Left lung (tissue), 10 donors: ENCODE measurements around the gene TOE1. TPM values are rescaled to one million over a fixed set of nuclear protein-coding genes. Genes with fewer than 3 reads are reported as not detected.
A peak's percentile ranks its signal among the peaks of the same experiment; 100 is the strongest.

ENCODE experiments used
- ATAC-seq: fragments of 200-7000 bp; cut with Tn5 transposase; one replicate; pipeline ENCODE4 v1.9.1; 2020; ENCODE audit warnings: moderate library complexity
- DNase-seq, 4 donors: peaks; one replicate each; pipeline ENCODE4 v3.0.0-alpha.2; 2013 to 2020
- H3K27ac ChIP-seq, 2 donors: fragments of 200-600 bp; sonication (generic) in 1 of 2; one replicate each; pipeline versions ENCODE4 v1.5.0 to v1.8.0; 2020 to 2021
- H3K27me3 ChIP-seq, 2 donors: fragments of 200-600 bp; sonication (generic) in 1 of 2; one replicate each; pipeline versions ENCODE4 v1.5.0 to v1.8.0; 2020 to 2021
- H3K36me3 ChIP-seq, 2 donors: fragments of 200-600 bp; sonication (generic) in 1 of 2; one replicate each; pipeline versions ENCODE4 v1.5.0 to v1.8.0; 2020 to 2021
- H3K4me1 ChIP-seq, 2 donors: fragments of 200-600 bp; one replicate each; pipeline ENCODE4 v1.8.0; 2021
- H3K4me3 ChIP-seq, 2 donors: fragments of 200-600 bp; sonication (generic) in 1 of 2; one replicate each; pipeline versions ENCODE4 v1.5.0 to v1.8.0; 2020 to 2021; ENCODE audit warnings: mild to moderate bottlenecking in 1 of 2
- H3K9me3 ChIP-seq, 2 donors: fragments of 200-600 bp; sonication (generic) in 1 of 2; one replicate each; pipeline versions ENCODE4 v1.5.0 to v1.8.0; 2020 to 2021
- CTCF ChIP-seq, 2 donors: fragments of 200-600 bp; sonication (generic) in 1 of 2; IDR thresholded peaks; one replicate each; pipeline versions ENCODE4 v1.5.0 to v1.8.0; 2021; ENCODE audit warnings: antibody characterized with exemption in 2 of 2
- intact Hi-C, 2 donors: fragments of 100-400 bp; cut with DNase I; formaldehyde crosslinking; loops; one replicate each; pipeline versions ENCODE4 v1.11.2 to v1.14.2; 2022
- polyA plus RNA-seq, 6 donors: library from polyadenylated mRNA; unstranded; fragments of 120-200 nt; gene quantifications; one replicate each; pipeline ENCODE4 v1.2.1, GENCODE V29; 2013; ENCODE audit not compliant: insufficient read length in 6 of 6
- total RNA-seq, 2 donors: library from RNA; stranded (reverse); fragmentation: NEBNext Ultra II Directional; extraction: Animal tissue kit (Norgen Biotek cat#: 25700); gene quantifications; one replicate each; pipeline ENCODE4 v1.2.1, GENCODE V29; 2021
- donor health status: DM: no; HTN: yes; CAD: no.
- donor health status: DM: no; HTN: no; CAD: no.

The TOE1 gene
- total and polyA plus RNA-seq, 8 donors, result 6.6 to 14.3 (median 12.6) TPM

- intact Hi-C loops, result no loop called here
- no peak for ATAC-seq
- Histone ChIP-seq H3K4me3 (no peak overlapping the region), H3K27ac (no peak overlapping the region), H3K9me3 (no peaks in the 10 kb centered on the region), H3K27me3 (no peaks in the 10 kb centered on the region), H3K36me3 (no peaks in the 10 kb centered on the region), H3K4me1 (peaks cover 7 to 12% of the 10 kb centered on the region in 2 donors)
- no peak for TF ChIP-seq CTCF (IDR thresholded peaks at IDR 0.05)
- no peak for DNase-seq
These were observed 40.7 kb upstream of the TOE1 start for GRCh38 chr1:45299296-45299695.

- peak; percentile 68 to 75 for TF ChIP-seq CTCF (IDR thresholded peaks at IDR 0.05)
- intact Hi-C loops, result loop anchor here in 1 of 2 donors (5.0 kb wide), 2 partner anchors 192 to 288 kb away; partner anchors contain the start of genes HECTD3, TESK2 and UROD
These were observed 39.8 kb upstream of the TOE1 start for GRCh38 chr1:45299981-45300668.

GRCh38 chr1:45300669-45300997 lies 39.3 kb upstream of the TOE1 start:
- H3K27me3 ChIP-seq, result no peaks in the 10 kb centered on the region
- ATAC-seq, result no peak
- no peak for DNase-seq
- no peak overlapping the region for H3K4me3 ChIP-seq
- H3K36me3 ChIP-seq, result no peaks in the 10 kb centered on the region
- no peaks in the 10 kb centered on the region for H3K9me3 ChIP-seq
- TF ChIP-seq CTCF (IDR thresholded peaks at IDR 0.05), result no peak
- intact Hi-C loops, result loop anchor here in 1 of 2 donors (5.0 kb wide), 2 partner anchors 192 to 288 kb away; partner anchors contain the start of genes HECTD3, TESK2 and UROD
- H3K4me1 ChIP-seq, result peaks cover 15 to 18% of the 10 kb centered on the region in 2 donors
- H3K27ac ChIP-seq, result no peak overlapping the region

More at GRCh38 chr1:45299981-45300668, 39.8 kb upstream of the TOE1 start:
- no peak overlapping the region for H3K4me3 ChIP-seq
- H3K27ac ChIP-seq, result no peak overlapping the region
- H3K4me1 ChIP-seq, result peaks cover 15 to 18% of the 10 kb centered on the region in 2 donors
- H3K9me3 ChIP-seq, result no peaks in the 10 kb centered on the region
- DNase-seq (peak in 2 of 4 donors; percentile 48 to 81), ATAC-seq (peak; percentile 7)
- H3K27me3 ChIP-seq, result no peaks in the 10 kb centered on the region
- H3K36me3 ChIP-seq, result no peaks in the 10 kb centered on the region

GRCh38 chr1:45302505-45303150 lies 37.3 kb upstream of the TOE1 start:
- no peak for DNase-seq
- Histone ChIP-seq H3K27ac (peak overlapping the region; percentile 86 to 94), H3K36me3 (no peaks in the 10 kb centered on the region), H3K4me3 (peak overlapping the region; percentile 56 to 77), H3K9me3 (no peaks in the 10 kb centered on the region), H3K27me3 (no peaks in the 10 kb centered on the region), H3K4me1 (peaks cover 15 to 18% of the 10 kb centered on the region in 2 donors)
- intact Hi-C loops, result loop anchor here in 1 of 2 donors (5.0 kb wide), 2 partner anchors 190 to 290 kb away; partner anchors contain the start of genes HECTD3, TESK2 and UROD
- TF ChIP-seq CTCF (IDR thresholded peaks at IDR 0.05), result no peak
- no peak for ATAC-seq
